Progenitor cell of endocrine pancreas (in vitro differentiated cells): Measurements from ENCODE around the gene FANCC. TPM values are rescaled to one million over a fixed set of nuclear protein-coding genes. Genes with fewer than 3 reads are reported as not detected.

Experiments
- DNase-seq: peaks from one replicate; pipeline ENCODE4 v3.0.0; 2021; ENCODE audit warnings: low spot score; ENCODE audit not compliant: unreplicated experiment
- H3K27ac Mint-ChIP-seq: 2 replicates; pipeline ENCODE4 v1.8.0; 2021; ENCODE audit warnings: mild to moderate bottlenecking, moderate library complexity, mixed read lengths
- H3K27me3 Mint-ChIP-seq: 2 replicates; pipeline ENCODE4 v1.8.0; 2021; ENCODE audit warnings: mixed read lengths
- H3K36me3 Mint-ChIP-seq: 2 replicates; pipeline ENCODE4 v1.8.0; 2022; ENCODE audit warnings: mixed read lengths; ENCODE audit not compliant: insufficient read depth
- H3K4me1 Mint-ChIP-seq: 2 replicates; pipeline ENCODE4 v1.8.0; 2021; ENCODE audit warnings: low read depth, mixed read lengths
- H3K4me3 Mint-ChIP-seq: 2 replicates; pipeline ENCODE4 v1.8.0; 2021; ENCODE audit warnings: low read depth, mild to moderate bottlenecking, moderate library complexity, mixed read lengths
- H3K9me3 Mint-ChIP-seq: 2 replicates; pipeline ENCODE4 v1.8.0; 2021; ENCODE audit warnings: low read depth, mixed read lengths
- CTCF ChIP-seq: fragments of 200-600 bp; sonication (generic); IDR thresholded peaks from one replicate; pipeline ENCODE4 v1.5.0; 2021; ENCODE audit warnings: antibody characterized with exemption, mild to moderate bottlenecking; ENCODE audit not compliant: unreplicated experiment
- total RNA-seq: library from RNA; stranded (reverse); gene quantifications from 2 replicates; pipeline ENCODE4 v1.2.1, GENCODE V29; 2021

FANCC gene
- total RNA-seq, 1 donor from 2014 or later = 28.9 TPM

GRCh38 chr9:95346021-95346420 is 28.5 kb upstream of the FANCC start:
- Mint-ChIP-seq H3K27ac (no peak overlapping the region), H3K9me3 (no peaks in the 10 kb centered on the region), H3K36me3 (no peaks in the 10 kb centered on the region), H3K4me3 (no peak overlapping the region), H3K27me3 (peaks cover 38% of the 10 kb centered on the region), H3K4me1 (peaks cover 1% of the 10 kb centered on the region)
- no peak for TF ChIP-seq CTCF
- no peak for DNase-seq

- no peak for DNase-seq
- TF ChIP-seq CTCF = no peak
- Mint-ChIP-seq H3K4me1 (peaks cover 1% of the 10 kb centered on the region), H3K27ac (no peak overlapping the region), H3K4me3 (no peak overlapping the region), H3K27me3 (peaks cover 26% of the 10 kb centered on the region), H3K9me3 (no peaks in the 10 kb centered on the region), H3K36me3 (no peaks in the 10 kb centered on the region)
Measured at GRCh38 chr9:95344735-95345325, 27.3 kb upstream of the FANCC start.

GRCh38 chr9:95343725-95344287 is 26.3 kb upstream of the FANCC start:
- DNase-seq = no peak
- peaks cover 20% of the 10 kb centered on the region for H3K27me3 Mint-ChIP-seq
- H3K4me3 Mint-ChIP-seq = no peak overlapping the region
- no peaks in the 10 kb centered on the region for H3K36me3 Mint-ChIP-seq
- H3K27ac Mint-ChIP-seq = no peak overlapping the region
- no peaks in the 10 kb centered on the region for H3K9me3 Mint-ChIP-seq
- no peaks in the 10 kb centered on the region for H3K4me1 Mint-ChIP-seq
- TF ChIP-seq CTCF = no peak

GRCh38 chr9:95342571-95342970 is 25.1 kb upstream of the FANCC start:
- H3K36me3 Mint-ChIP-seq = no peaks in the 10 kb centered on the region
- H3K27ac Mint-ChIP-seq = no peak overlapping the region
- no peaks in the 10 kb centered on the region for H3K9me3 Mint-ChIP-seq
- no peak for DNase-seq
- no peak for TF ChIP-seq CTCF
- H3K4me1 Mint-ChIP-seq = no peaks in the 10 kb centered on the region
- peaks cover 12% of the 10 kb centered on the region for H3K27me3 Mint-ChIP-seq
- H3K4me3 Mint-ChIP-seq = no peak overlapping the region

- peaks cover 5% of the 10 kb centered on the region for H3K27me3 Mint-ChIP-seq
- no peak for TF ChIP-seq CTCF
- DNase-seq = no peak
- no peak overlapping the region for H3K4me3 Mint-ChIP-seq
- H3K27ac Mint-ChIP-seq = no peak overlapping the region
- H3K9me3 Mint-ChIP-seq = no peaks in the 10 kb centered on the region
- no peaks in the 10 kb centered on the region for H3K36me3 Mint-ChIP-seq
- no peaks in the 10 kb centered on the region for H3K4me1 Mint-ChIP-seq
Measured at GRCh38 chr9:95341293-95341962, 23.9 kb upstream of the FANCC start.
